Activated CD4-positive, alpha-beta T cell treated with anti-CD3 and anti-CD28 coated beads, Interleukin-2, amount 50 U/mL, for 48 hours (primary cell): ENCODE data around the gene ICA1L.

Experiments
- DNase-seq, 2 experiments: peaks; one replicate each; pipeline ENCODE4 v3.0.0-alpha.2; 2020

ICA1L gene

GRCh38 chr2:202780514-202781021 is 91.0 kb downstream of the ICA1L start:
- DNase-seq, result peak; percentile 10 to 15

- no peak for DNase-seq
Observed at GRCh38 chr2:202778217-202778616, 93.3 kb downstream of the ICA1L start.

- DNase-seq, result no peak
Observed at GRCh38 chr2:202774104-202774503, 97.5 kb downstream of the ICA1L start.

GRCh38 chr2:202773301-202773973 is 98.1 kb downstream of the ICA1L start:
- DNase-seq, result no peak

- no peak for DNase-seq
Observed at GRCh38 chr2:202771741-202772460, 99.7 kb downstream of the ICA1L start.

DNA sequence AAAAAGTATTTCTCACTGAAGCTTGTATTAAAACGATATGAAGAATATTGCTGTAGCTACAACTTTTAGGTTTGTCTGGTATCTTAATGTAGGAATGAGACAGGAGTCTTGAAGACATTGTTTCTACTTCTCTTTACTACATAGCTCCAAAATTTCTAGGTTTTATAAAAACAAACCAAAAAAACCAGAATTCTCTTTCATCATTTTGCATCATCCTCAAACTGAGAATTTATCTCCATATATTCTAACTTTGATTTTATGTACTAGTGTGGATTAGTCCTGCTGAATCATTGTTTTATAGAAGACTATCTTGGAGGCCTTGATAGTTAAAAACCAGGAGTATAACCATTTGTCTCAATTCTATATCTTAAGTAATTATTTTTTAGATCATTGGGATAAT is 100.2 kb downstream of the ICA1L start:
- no peak for DNase-seq

DNA sequence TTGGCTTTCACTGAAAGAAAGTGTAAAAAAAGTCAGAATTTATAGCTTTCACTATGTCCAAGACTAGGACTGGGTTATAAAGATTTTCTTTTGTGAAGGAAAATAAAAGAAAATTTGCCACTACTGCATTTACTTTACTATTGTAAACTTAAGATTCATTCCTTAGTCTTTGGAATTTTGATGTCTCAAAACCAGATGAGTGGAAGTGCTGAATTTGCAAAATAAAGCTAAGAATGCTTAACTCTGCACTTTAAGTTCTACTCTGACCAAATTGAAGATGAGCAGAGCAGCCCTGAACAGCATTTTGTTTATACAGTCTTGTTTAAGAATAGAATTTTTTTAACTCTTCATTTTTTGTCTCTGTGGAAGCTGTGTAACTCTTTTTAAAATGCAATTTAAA is 102.4 kb downstream of the ICA1L start:
- no peak for DNase-seq

GRCh38 chr2:202768273-202768672 is 103.3 kb downstream of the ICA1L start:
- DNase-seq, result no peak

DNA sequence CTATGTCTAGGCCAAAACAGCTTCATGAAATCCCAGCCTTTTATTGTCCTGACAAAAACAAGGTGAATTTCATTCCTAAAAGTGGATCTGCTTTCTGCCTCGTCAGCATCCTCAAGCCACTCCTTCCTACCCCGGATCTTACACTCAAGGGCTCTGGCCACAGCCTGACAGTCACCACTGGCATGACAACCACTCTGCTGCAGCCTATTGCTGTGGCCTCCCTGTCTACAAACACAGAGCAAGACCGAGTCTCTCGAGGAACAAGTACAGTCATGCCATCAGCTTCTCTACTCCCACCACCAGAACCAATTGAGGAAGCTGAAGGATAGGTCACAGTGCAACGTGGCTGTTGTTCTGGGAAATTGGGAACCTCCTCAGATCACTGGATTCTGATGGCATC is 106.1 kb downstream of the ICA1L start:
- no peak for DNase-seq

DNA sequence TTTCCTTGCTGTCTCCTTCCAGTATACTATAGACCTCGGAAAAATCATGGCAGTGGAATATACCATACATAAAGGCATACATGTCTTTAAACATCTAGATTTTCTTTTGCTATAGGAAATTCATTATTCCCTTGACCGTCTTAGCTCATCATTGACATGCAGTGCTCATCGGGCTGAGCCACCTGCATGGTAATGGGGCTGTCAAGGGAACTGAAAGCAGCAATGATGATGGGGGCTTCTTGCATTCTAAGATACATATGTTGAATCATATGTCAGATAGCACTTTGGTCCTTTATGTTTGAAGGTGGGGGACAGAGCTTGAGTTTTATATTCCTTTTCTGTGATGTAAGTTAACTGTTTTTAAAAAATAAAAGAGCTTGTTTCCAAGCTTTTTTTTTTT is 106.6 kb downstream of the ICA1L start:
- DNase-seq, result no peak

DNA sequence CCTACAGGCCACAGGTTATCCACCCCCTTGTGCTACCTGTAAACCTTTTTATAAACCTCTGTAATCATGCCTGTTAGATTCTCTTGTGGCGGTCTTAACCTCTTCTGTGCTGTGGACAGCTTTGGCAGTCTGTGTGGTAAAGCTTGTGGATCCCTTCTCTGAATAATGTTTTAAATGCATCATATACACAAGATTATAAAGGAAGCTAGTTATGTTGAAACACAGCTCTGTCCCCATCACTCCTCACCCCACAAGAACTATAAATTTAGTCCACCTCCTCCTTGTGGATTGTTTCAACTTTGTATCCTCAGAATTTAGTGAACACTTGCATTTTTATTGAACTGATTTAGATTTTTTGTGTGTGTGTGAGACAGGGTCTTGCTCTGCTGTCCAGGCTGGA is 107.7 kb downstream of the ICA1L start:
- no peak for DNase-seq

- DNase-seq, result no peak
Observed at GRCh38 chr2:202762556-202762955, 109.0 kb downstream of the ICA1L start.

DNA sequence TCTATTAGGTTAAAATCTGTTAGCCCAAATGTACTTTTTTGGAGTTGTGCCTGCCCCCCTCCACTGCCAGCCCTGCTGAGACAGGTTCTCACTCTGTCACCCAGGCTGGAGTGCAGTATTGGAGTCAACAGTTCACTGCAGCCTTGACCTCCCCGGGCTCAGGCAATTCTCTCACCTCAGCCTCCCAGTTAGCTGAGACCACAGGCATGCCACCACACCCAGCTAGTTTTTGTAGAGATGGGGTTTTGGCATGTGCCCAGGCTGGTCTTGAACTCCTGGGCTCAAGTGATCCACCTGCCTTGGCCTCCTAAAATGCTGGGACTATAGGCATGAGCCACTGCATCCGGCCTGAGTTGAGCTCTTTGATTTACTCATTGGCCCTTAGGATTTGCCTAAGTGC is 110.7 kb downstream of the ICA1L start:
- DNase-seq, result no peak

DNA sequence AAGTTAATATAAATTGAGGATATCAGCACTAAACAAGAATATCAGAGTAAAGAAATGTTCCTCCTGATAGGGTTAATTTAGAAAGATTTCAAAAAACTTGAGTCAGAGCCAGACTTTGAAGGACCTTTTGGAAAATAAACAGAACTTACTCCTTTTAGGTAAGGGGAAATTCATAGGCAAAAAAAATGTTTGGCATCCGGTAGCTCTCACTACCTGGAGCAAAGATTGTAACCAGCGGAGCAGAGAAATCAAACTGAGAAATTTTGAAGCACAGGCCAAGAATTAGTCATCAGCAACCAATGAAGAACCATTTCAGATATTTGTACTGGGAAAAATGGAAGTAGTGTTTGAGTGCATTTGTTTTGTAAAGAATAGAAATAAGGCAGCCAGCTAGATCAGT is 113.0 kb downstream of the ICA1L start:
- DNase-seq, result no peak

- no peak for DNase-seq
Observed at GRCh38 chr2:202758128-202758527, 113.4 kb downstream of the ICA1L start.

DNA sequence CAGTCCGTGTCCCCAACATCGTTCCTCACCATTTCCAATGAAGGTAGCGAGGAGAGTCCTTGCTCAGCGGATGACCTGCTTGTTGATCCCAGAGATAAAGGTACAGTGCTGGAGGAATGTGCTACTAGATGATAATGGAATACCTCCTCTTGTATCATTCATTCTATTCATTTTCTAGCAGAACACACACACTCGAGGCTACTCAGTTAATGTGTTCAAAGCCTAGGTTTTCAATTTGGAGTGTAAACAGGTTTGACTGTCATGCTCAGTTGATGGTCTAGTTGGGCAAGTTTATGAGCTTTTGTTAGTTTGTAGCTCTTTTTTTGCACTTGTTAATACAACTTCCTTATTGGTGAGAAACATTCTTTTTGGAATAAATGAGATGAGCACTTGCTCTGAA is 114.2 kb downstream of the ICA1L start:
- DNase-seq, result no peak

DNA sequence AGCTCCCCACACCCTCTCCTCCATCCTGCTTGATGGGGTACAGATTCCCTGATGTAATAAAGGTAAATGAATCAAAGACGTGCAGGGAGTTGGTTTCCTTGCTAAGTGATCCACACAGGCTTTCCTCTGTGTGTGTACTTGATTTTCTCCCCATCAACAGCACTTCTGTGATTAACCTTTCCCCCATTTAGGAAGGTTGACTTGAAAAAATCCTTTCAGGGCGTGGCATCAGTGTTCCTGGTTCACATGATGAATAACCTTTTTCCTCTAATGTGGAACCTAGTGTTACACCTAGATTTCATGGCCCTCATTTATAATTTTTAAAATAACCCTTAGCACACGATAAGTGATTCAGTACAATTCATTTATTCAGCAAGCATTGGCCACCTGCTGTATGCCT is 115.0 kb downstream of the ICA1L start:
- DNase-seq, result no peak

DNA sequence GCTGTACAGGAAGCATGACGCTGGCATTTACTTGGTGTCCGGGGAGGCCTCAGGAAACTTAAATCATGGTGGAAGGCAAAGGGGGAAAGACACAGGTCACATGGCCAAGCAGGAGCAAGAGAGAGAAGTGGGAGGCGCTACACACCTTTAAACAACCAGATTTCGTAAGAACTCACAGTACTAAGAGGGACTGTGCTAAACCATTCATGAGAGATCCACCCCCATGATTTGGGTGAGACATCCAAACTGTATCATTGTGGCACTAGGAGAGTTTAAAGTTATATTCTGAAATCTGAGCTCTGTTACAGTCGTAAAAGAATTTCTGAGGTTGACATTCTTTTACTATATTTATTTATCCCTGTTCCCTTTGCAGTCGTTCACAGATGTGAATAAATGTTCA is 116.6 kb downstream of the ICA1L start:
- no peak for DNase-seq

- DNase-seq, result no peak
Observed at GRCh38 chr2:202752071-202752470, 119.5 kb downstream of the ICA1L start.

DNA sequence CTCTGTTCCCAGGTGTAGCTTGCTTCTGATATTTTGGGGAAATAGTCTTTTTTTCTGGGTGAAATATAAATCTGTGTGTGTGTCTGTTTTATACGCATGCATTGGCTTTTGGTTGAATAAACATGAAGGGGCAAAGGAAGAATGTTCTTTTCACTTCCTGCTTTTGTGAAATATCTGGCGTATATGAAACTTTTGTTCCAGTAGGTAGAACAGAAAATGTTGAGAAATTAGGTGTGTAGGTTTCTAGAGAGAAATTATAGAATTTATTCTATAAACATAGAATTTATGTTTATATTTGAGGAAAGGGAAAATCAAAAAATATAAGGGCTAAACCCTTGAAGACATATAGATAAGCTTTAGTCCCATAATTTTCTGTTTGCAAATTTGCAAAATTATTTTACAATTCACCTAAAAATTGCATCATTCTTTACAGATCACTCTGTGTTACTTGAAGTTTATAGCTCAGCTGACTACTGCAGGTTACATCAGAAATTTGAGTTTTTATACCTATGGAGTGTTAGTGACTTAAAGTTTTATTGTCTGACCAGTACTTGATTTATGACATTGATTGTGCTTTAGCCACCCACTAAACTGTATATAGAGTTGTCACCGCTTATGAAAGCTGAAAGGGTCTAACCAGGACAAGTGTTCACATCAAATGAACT is 120.7 kb downstream of the ICA1L start:
- DNase-seq, result no peak

DNA sequence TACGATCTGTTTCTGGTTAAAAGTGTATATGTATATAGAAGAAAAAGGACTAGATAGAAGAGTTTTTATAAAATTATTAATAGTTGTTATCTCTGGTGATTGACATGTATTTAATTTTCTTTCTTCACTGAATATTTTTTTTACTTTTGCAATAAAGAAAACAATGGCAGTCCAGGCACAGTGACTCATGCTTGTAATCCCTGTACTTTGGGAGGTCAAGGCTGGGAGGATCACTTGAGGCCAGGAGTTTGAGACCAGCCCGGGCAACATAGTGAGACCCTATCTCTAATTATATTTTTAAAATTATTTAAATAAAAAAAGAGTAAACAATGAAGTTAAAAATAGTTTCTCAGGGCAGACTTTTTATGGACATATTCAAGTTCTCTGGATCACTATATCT is 122.1 kb downstream of the ICA1L start:
- DNase-seq, result no peak

DNA sequence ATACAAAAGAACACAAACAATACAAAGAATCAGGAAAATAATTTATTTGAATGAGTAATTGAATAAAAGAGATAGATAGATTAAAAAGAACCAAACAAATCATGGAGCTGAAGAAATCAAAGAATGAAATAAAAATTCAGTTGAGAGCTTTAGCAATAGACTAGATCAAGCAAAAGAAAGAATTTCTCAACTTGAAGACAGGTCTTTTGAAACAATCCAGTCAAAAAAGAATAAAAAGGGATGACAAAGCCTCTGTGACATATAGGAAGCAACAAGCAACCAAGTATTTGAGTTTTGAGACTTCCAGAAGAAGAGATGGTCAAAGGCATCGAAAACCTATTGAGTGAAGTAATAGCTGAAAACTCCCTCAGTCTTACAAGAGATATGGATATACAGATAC is 128.0 kb downstream of the ICA1L start:
- DNase-seq, result no peak

DNA sequence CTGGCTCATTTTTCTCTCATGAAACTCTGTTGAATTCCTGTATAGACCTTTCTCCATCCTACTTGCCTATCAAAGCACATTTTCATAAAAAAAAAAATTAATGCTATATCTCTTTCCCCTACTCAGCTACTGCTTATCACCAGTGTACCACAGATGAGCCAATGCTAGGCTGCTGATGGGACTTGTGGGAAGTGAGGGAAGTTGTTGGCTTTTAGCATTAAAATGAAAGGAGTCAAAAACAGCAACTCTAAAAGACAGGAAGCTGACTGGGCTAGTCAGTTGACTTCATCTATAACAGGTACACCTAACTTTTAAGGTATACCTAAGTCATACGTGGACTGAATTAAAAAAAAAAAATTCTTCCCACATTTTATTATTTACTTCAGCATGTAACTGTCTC is 134.7 kb downstream of the ICA1L start:
- no peak for DNase-seq

DNA sequence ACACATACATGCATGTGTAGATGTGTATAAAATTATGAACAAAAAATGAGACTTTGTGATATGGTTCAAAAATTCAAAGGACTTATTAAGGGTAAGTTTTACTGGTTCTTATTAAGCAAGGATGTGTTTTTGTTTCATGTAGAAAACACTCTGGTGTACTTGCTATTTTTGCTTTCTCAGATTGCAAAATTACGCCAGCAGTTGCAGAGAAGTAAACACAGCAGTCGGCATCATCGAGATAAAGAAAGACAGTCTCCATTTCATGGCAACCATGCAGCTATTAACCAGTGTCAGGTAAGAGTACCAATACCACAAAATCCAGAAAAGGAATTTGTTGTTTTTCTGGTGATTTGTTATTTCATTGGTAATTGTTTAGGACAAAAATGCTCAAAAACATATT is 145.5 kb downstream of the ICA1L start:
- no peak for DNase-seq
